Right ventricle myocardium superior (tissue), 1 donor: ENCODE results near the gene PNMA8A. TPM values are rescaled to one million over a fixed set of nuclear protein-coding genes. Genes with fewer than 3 reads are reported as not detected.

ENCODE experiments used
- total RNA-seq: library from RNA; stranded (reverse); fragmentation: NEBNext Ultra II Directional; extraction: Animal tissue kit (Norgen Biotek cat#: 25700); gene quantifications from one replicate; pipeline ENCODE4 v1.2.1, GENCODE V29; 2021
- donor health status: DM: no; HTN: yes; CAD: no; lungs with severe emphysema.

Gene PNMA8A
- total RNA-seq, 1 donor from 2014 or later, result 7.3 TPM

Other genes starting within 250 kb of the PNMA8A start
- gene IGFL1, start 241.8 kb downstream of the PNMA8A start, total RNA-seq, result not detected
- gene HIF3A, start 174.5 kb downstream of the PNMA8A start, total RNA-seq, result 73.1 TPM
- 69.5 TPM for gene PPP5C, start 124.5 kb downstream of the PNMA8A start, total RNA-seq
- 28.1 TPM for gene CCDC8, start 58.0 kb downstream of the PNMA8A start, total RNA-seq
- not detected for gene PNMA8C, start 42.6 kb downstream of the PNMA8A start, total RNA-seq
- 0.65 TPM for gene PNMA8B, start 24.3 kb upstream of the PNMA8A start, total RNA-seq
- gene CALM3, start 129.8 kb upstream of the PNMA8A start, total RNA-seq, result 326 TPM
- 2.6 TPM for gene PTGIR, start 153.5 kb upstream of the PNMA8A start, total RNA-seq
- gene GNG8, start 164.6 kb upstream of the PNMA8A start, total RNA-seq, result not detected
- 15.2 TPM for gene DACT3, start 189.6 kb upstream of the PNMA8A start, total RNA-seq
- 10.1 TPM for gene PRKD2, start 245.6 kb upstream of the PNMA8A start, total RNA-seq